HG03175 (cell line): Measurements from ENCODE around the gene APCDD1L.
"Not testable (repeated sequence)": the region's sequence is repeated elsewhere in the genome, so short reads cannot be mapped to it uniquely, and the experiment has no call there.

Source experiments
- ATAC-seq: cut with Tn5 transposase; IDR thresholded peaks from one replicate; pipeline ENCODE4 v1.9.1; 2021; ENCODE audit warnings: mild to moderate bottlenecking, moderate library complexity; ENCODE audit not compliant: unreplicated experiment

APCDD1L gene

GRCh38 chr20:58518387-58518786 lies 3.2 kb upstream of the APCDD1L start:
- no peak for ATAC-seq

- ATAC-seq, result no peak
Observed at GRCh38 chr20:58514321-58515232, 622 bp downstream of the APCDD1L start.

GRCh38 chr20:58513580-58514285 lies 1.5 kb downstream of the APCDD1L start:
- ATAC-seq, result no peak

GRCh38 chr20:58512808-58513552 lies 2.2 kb downstream of the APCDD1L start:
- no peak for ATAC-seq

- no peak for ATAC-seq
Observed at GRCh38 chr20:58511861-58512260, 3.3 kb downstream of the APCDD1L start.

GRCh38 chr20:58511364-58511763 lies 3.8 kb downstream of the APCDD1L start:
- ATAC-seq, result no peak

- no peak for ATAC-seq
Observed at GRCh38 chr20:58510921-58511320, 4.3 kb downstream of the APCDD1L start.

- ATAC-seq, result no peak
Observed at GRCh38 chr20:58508762-58509395, 6.3 kb downstream of the APCDD1L start.

GRCh38 chr20:58506999-58507398 lies 8.2 kb downstream of the APCDD1L start:
- ATAC-seq, result not testable (repeated sequence)

GRCh38 chr20:58504566-58504965 lies 10.6 kb downstream of the APCDD1L start:
- no peak for ATAC-seq

- ATAC-seq, result no peak
Observed at GRCh38 chr20:58503668-58504067, 11.5 kb downstream of the APCDD1L start.

GRCh38 chr20:58500256-58500655 lies 14.9 kb downstream of the APCDD1L start:
- ATAC-seq, result no peak

- no peak for ATAC-seq
Observed at GRCh38 chr20:58498470-58499068, 16.6 kb downstream of the APCDD1L start.

- ATAC-seq, result no peak
Observed at GRCh38 chr20:58497724-58498469, 17.3 kb downstream of the APCDD1L start.

- ATAC-seq, result no peak
Observed at GRCh38 chr20:58497076-58497641, 18.0 kb downstream of the APCDD1L start.

- no peak for ATAC-seq
Observed at GRCh38 chr20:58496429-58496769, 18.8 kb downstream of the APCDD1L start.

- no peak for ATAC-seq
Observed at GRCh38 chr20:58495623-58496428, 19.4 kb downstream of the APCDD1L start.

GRCh38 chr20:58494923-58495622 lies 20.1 kb downstream of the APCDD1L start:
- ATAC-seq, result no peak
